Mesendoderm (in vitro differentiated cells): ENCODE results near the gene TRABD2B.

Experiments
- DNase-seq: peaks from one replicate; pipeline ENCODE4 v3.0.0; 2013
- H2AK5ac ChIP-seq: 2 replicates; pipeline ENCODE4 v1.6.1; 2013; ENCODE audit warnings: low read length, inconsistent platforms
- H2BK120ac ChIP-seq: 2 replicates; pipeline ENCODE4 v1.6.1; 2013; ENCODE audit warnings: low read depth, mild to moderate bottlenecking, low read length, moderate library complexity, mixed read lengths
- H2BK15ac ChIP-seq: replicated peaks from 2 replicates; pipeline ENCODE4 v1.6.1; 2013; ENCODE audit warnings: low read depth, mild to moderate bottlenecking, moderate library complexity
- H2BK5ac ChIP-seq: 2 replicates; pipeline ENCODE4 v1.6.1; 2013; ENCODE audit warnings: low read length, inconsistent platforms
- H3K18ac ChIP-seq: 2 replicates; pipeline ENCODE4 v1.6.1; 2013; ENCODE audit warnings: mild to moderate bottlenecking, low read length, mixed read lengths
- H3K23ac ChIP-seq: one replicate; pipeline ENCODE4 v1.6.1; 2013; ENCODE audit warnings: low read length
- H3K27ac ChIP-seq: 2 replicates; pipeline ENCODE4 v1.5.1; 2013; ENCODE audit warnings: low read depth, mild to moderate bottlenecking, inconsistent platforms, low read length, moderate library complexity
- H3K27me3 ChIP-seq: 2 replicates; pipeline ENCODE4 v1.6.1; 2013; ENCODE audit warnings: low read length, control low read depth, mild to moderate bottlenecking, inconsistent platforms; ENCODE audit not compliant: insufficient read depth, poor library complexity
- H3K36me3 ChIP-seq: 2 replicates; pipeline ENCODE4 v1.6.1; 2013; ENCODE audit warnings: low read length, inconsistent platforms; ENCODE audit not compliant: control insufficient read depth, insufficient read depth
- H3K4ac ChIP-seq: one replicate; pipeline ENCODE4 v1.6.1; 2013; ENCODE audit warnings: low read depth, mild to moderate bottlenecking, low read length, moderate library complexity
- H3K4me1 ChIP-seq: 2 replicates; pipeline ENCODE4 v1.6.1; 2013; ENCODE audit warnings: low read depth, low read length, inconsistent platforms; ENCODE audit not compliant: control insufficient read depth
- H3K4me2 ChIP-seq: 2 replicates; pipeline ENCODE4 v1.6.1; 2013; ENCODE audit warnings: low read length
- H3K4me3 ChIP-seq: 2 replicates; pipeline ENCODE4 v1.5.1; 2013; ENCODE audit warnings: mild to moderate bottlenecking, low read length
- H3K56ac ChIP-seq: one replicate; pipeline ENCODE4 v1.6.1; 2013; ENCODE audit warnings: low read length
- H3K79me1 ChIP-seq: 2 replicates; pipeline ENCODE4 v1.6.1; 2013; ENCODE audit warnings: low read length, inconsistent platforms
- H3K79me2 ChIP-seq: 2 replicates; pipeline ENCODE4 v1.6.1; 2013; ENCODE audit warnings: mild to moderate bottlenecking, low read length; ENCODE audit not compliant: control insufficient read depth, insufficient read depth
- H3K9ac ChIP-seq: 2 replicates; pipeline ENCODE4 v1.6.1; 2013; ENCODE audit warnings: low read length, inconsistent platforms
- H4K5ac ChIP-seq: one replicate; pipeline ENCODE4 v1.6.1; 2013; ENCODE audit warnings: low read length
- H4K8ac ChIP-seq: one replicate; pipeline ENCODE4 v1.6.1; 2013; ENCODE audit warnings: low read depth, mild to moderate bottlenecking, control low read depth, low read length, moderate library complexity
- WGBS: extraction: QIAGEN DNeasy Blood & Tissue Kit; methylation state at CpG from one replicate; pipeline ENCODE4 v1.1.7; 2013; ENCODE audit warnings: low lambda C conversion rate, missing lambda C conversion rate; ENCODE audit not compliant: insufficient coverage; ENCODE audit errors: extremely low coverage; 5-methylcytosine and 5-hydroxymethylcytosine counted together

Gene TRABD2B

GRCh38 chr1:48005253-48006117 lies 8.3 kb upstream of the TRABD2B start:
- no peak overlapping the region for H3K18ac ChIP-seq
- no CpG with 5 or more reads among the region's 8 CpGs for WGBS
- no peak overlapping the region for H3K23ac ChIP-seq
- H2AK5ac ChIP-seq = no peak overlapping the region
- H4K5ac ChIP-seq = no peak overlapping the region
- H4K8ac ChIP-seq = no peak overlapping the region
- H3K56ac ChIP-seq = no peak overlapping the region
- H3K27ac ChIP-seq = no peak overlapping the region
- no peaks in the 10 kb centered on the region for H3K79me2 ChIP-seq
- no peak overlapping the region for H3K4ac ChIP-seq
- H3K27me3 ChIP-seq = no peaks in the 10 kb centered on the region
- no peaks in the 10 kb centered on the region for H3K36me3 ChIP-seq
- H3K9ac ChIP-seq = no peak overlapping the region
- no peak overlapping the region for H3K4me2 ChIP-seq
- H2BK120ac ChIP-seq = no peak overlapping the region
- DNase-seq = no peak
- H2BK15ac ChIP-seq = no peak overlapping the region
- H2BK5ac ChIP-seq = no peak overlapping the region
- H3K4me1 ChIP-seq = peaks cover 1% of the 10 kb centered on the region
- H3K4me3 ChIP-seq = no peak overlapping the region
- no peaks in the 10 kb centered on the region for H3K79me1 ChIP-seq

- no peak for DNase-seq
- no peak overlapping the region for H2AK5ac ChIP-seq
- no peak overlapping the region for H3K4me2 ChIP-seq
- H3K36me3 ChIP-seq = no peaks in the 10 kb centered on the region
- H3K9ac ChIP-seq = no peak overlapping the region
- no CpG with 5 or more reads among the region's 6 CpGs for WGBS
- H3K4me1 ChIP-seq = peaks cover 1% of the 10 kb centered on the region
- H2BK120ac ChIP-seq = no peak overlapping the region
- H3K18ac ChIP-seq = no peak overlapping the region
- no peaks in the 10 kb centered on the region for H3K79me2 ChIP-seq
- no peaks in the 10 kb centered on the region for H3K27me3 ChIP-seq
- H2BK5ac ChIP-seq = no peak overlapping the region
- H3K4ac ChIP-seq = no peak overlapping the region
- H3K56ac ChIP-seq = no peak overlapping the region
- H2BK15ac ChIP-seq = no peak overlapping the region
- H3K79me1 ChIP-seq = no peaks in the 10 kb centered on the region
- H3K27ac ChIP-seq = no peak overlapping the region
- H3K4me3 ChIP-seq = no peak overlapping the region
- H3K23ac ChIP-seq = no peak overlapping the region
- no peak overlapping the region for H4K5ac ChIP-seq
- no peak overlapping the region for H4K8ac ChIP-seq
Measured at GRCh38 chr1:48003741-48004531, 6.8 kb upstream of the TRABD2B start.

- WGBS = no CpG with 5 or more reads among the region's 2 CpGs
- H3K4ac ChIP-seq = no peak overlapping the region
- no peaks in the 10 kb centered on the region for H3K79me2 ChIP-seq
- H3K56ac ChIP-seq = no peak overlapping the region
- DNase-seq = no peak
- H4K5ac ChIP-seq = no peak overlapping the region
- no peak overlapping the region for H4K8ac ChIP-seq
- H3K9ac ChIP-seq = no peak overlapping the region
- no peaks in the 10 kb centered on the region for H3K79me1 ChIP-seq
- H3K4me1 ChIP-seq = peaks cover 8% of the 10 kb centered on the region
- no peak overlapping the region for H2BK120ac ChIP-seq
- no peak overlapping the region for H2BK5ac ChIP-seq
- peaks cover 2% of the 10 kb centered on the region for H3K27me3 ChIP-seq
- H3K23ac ChIP-seq = no peak overlapping the region
- no peak overlapping the region for H2BK15ac ChIP-seq
- no peak overlapping the region for H3K18ac ChIP-seq
- H2AK5ac ChIP-seq = no peak overlapping the region
- no peak overlapping the region for H3K27ac ChIP-seq
- H3K4me2 ChIP-seq = no peak overlapping the region
- no peaks in the 10 kb centered on the region for H3K36me3 ChIP-seq
- H3K4me3 ChIP-seq = no peak overlapping the region
Measured at GRCh38 chr1:48002142-48002541, 5.0 kb upstream of the TRABD2B start.

- H3K4me2 ChIP-seq = no peak overlapping the region
- H4K5ac ChIP-seq = no peak overlapping the region
- H3K79me1 ChIP-seq = no peaks in the 10 kb centered on the region
- no peak overlapping the region for H3K4me3 ChIP-seq
- DNase-seq = no peak
- no peak overlapping the region for H2BK120ac ChIP-seq
- H3K18ac ChIP-seq = no peak overlapping the region
- no peak overlapping the region for H2BK15ac ChIP-seq
- peaks cover 2% of the 10 kb centered on the region for H3K27me3 ChIP-seq
- no CpG with 5 or more reads among the region's 2 CpGs for WGBS
- H3K27ac ChIP-seq = no peak overlapping the region
- H4K8ac ChIP-seq = no peak overlapping the region
- H3K23ac ChIP-seq = no peak overlapping the region
- H3K4ac ChIP-seq = no peak overlapping the region
- peaks cover 8% of the 10 kb centered on the region for H3K4me1 ChIP-seq
- H2AK5ac ChIP-seq = no peak overlapping the region
- no peak overlapping the region for H3K56ac ChIP-seq
- no peaks in the 10 kb centered on the region for H3K36me3 ChIP-seq
- H3K79me2 ChIP-seq = no peaks in the 10 kb centered on the region
- no peak overlapping the region for H3K9ac ChIP-seq
- H2BK5ac ChIP-seq = no peak overlapping the region
Measured at GRCh38 chr1:48001696-48002095, 4.5 kb upstream of the TRABD2B start.

- no CpG with 5 or more reads among the region's 1 CpG for WGBS
Measured at GRCh38 chr1:48000883-48001282, 3.7 kb upstream of the TRABD2B start.

More at GRCh38 chr1:48000883-48001282, 3.7 kb upstream of the TRABD2B start:
- no peak overlapping the region for H2BK120ac ChIP-seq
- H3K18ac ChIP-seq = no peak overlapping the region
- H2AK5ac ChIP-seq = no peak overlapping the region
- peaks cover 8% of the 10 kb centered on the region for H3K4me1 ChIP-seq
- no peak overlapping the region for H3K56ac ChIP-seq
- H2BK5ac ChIP-seq = no peak overlapping the region
- H4K5ac ChIP-seq = no peak overlapping the region
- no peak overlapping the region for H3K4me2 ChIP-seq
- no peak overlapping the region for H3K9ac ChIP-seq
- H2BK15ac ChIP-seq = no peak overlapping the region
- H3K79me1 ChIP-seq = peaks cover 2% of the 10 kb centered on the region
- H3K36me3 ChIP-seq = no peaks in the 10 kb centered on the region
- no peak overlapping the region for H3K4ac ChIP-seq
- no peak overlapping the region for H3K27ac ChIP-seq
- H4K8ac ChIP-seq = no peak overlapping the region
- H3K4me3 ChIP-seq = no peak overlapping the region
- no peak for DNase-seq
- no peaks in the 10 kb centered on the region for H3K79me2 ChIP-seq
- H3K27me3 ChIP-seq = peaks cover 2% of the 10 kb centered on the region
- no peak overlapping the region for H3K23ac ChIP-seq
